Measurements from ENCODE around the gene ACTRT3. TPM values are rescaled to one million over a fixed set of nuclear protein-coding genes. Genes with fewer than 3 reads are reported as not detected.

The ACTRT3 gene
- total and polyA plus RNA-seq, 2 donors (not counting 3 experiments of a cell fraction or from before 2014, with no cell fraction given): 2.6 to 3.3 TPM

DNA sequence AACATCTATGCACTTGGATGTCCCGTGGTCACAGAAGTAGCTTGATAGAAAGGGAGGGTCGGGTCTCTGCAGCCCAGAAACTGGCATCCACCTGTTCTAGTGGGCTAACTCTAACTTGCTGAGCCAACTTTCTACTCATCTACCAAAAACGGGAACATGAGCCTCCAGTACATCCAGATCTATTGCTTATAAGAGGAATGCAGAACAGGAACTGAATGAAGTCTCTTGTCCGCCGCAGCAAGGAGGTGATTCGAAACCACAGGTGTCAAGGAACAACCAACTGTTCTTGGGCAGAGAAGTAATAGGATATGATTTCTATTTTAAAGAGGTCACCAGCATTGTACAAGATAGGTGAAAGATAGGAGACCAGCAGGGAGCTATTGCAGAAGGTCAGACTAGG is 22.4 kb downstream of the ACTRT3 start:
- TF ChIP-seq GATA2 (IDR thresholded peaks at IDR 0.05; ENCODE audit: insufficient read depth, insufficient read length, low read depth, low read length) (no peak), POLR2A (IDR thresholded peaks at IDR 0.05; ENCODE audit: low read depth, low read length) (no peak), FOS (IDR thresholded peaks at IDR 0.05; ENCODE audit: borderline replicate concordance, insufficient read depth, low read length) (no peak), MYC (IDR thresholded peaks at IDR 0.05; ENCODE audit: low read depth, low read length) (no peak), POLR2AphosphoS5 (IDR thresholded peaks at IDR 0.05; ENCODE audit: insufficient read depth, low read depth, low read length) (no peak), EZH2 (IDR thresholded peaks at IDR 0.05; ENCODE audit: borderline replicate concordance, low read depth, low read length, severe bottlenecking) (no peak), JUN (IDR thresholded peaks at IDR 0.05; ENCODE audit: borderline replicate concordance, insufficient read depth, insufficient read length, low read depth) (no peak)
- TF ChIP-seq, protein P1, sequence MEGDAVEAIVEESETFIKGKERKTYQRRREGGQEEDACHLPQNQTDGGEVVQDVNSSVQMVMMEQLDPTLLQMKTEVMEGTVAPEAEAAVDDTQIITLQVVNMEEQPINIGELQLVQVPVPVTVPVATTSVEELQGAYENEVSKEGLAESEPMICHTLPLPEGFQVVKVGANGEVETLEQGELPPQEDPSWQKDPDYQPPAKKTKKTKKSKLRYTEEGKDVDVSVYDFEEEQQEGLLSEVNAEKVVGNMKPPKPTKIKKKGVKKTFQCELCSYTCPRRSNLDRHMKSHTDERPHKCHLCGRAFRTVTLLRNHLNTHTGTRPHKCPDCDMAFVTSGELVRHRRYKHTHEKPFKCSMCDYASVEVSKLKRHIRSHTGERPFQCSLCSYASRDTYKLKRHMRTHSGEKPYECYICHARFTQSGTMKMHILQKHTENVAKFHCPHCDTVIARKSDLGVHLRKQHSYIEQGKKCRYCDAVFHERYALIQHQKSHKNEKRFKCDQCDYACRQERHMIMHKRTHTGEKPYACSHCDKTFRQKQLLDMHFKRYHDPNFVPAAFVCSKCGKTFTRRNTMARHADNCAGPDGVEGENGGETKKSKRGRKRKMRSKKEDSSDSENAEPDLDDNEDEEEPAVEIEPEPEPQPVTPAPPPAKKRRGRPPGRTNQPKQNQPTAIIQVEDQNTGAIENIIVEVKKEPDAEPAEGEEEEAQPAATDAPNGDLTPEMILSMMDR (IDR thresholded peaks at IDR 0.05; ENCODE audit: extremely low read depth in 1 of 2, insufficient read depth in 1 of 2, low read depth in 1 of 2, low read length in 2 of 2): no peak
- TF ChIP-seq, protein P2, sequence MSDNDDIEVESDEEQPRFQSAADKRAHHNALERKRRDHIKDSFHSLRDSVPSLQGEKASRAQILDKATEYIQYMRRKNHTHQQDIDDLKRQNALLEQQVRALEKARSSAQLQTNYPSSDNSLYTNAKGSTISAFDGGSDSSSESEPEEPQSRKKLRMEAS (IDR thresholded peaks at IDR 0.05; ENCODE audit: insufficient read depth, insufficient read length): no peak
- dilution Hi-C loops (cut with MboI; ENCODE audit: extremely low pct_ligation_motif_present, low sequenced_read_pairs) (no loop called here), intact Hi-C loops (cut with micrococcal nuclease) (no loop called here)
- ChIA-PET CTCF (interaction anchor here (1.2 to 6.9 kb wide), 3 partner anchors 77 to 1535 kb away, joined by 4 to 97 read pairs (median 26); no protein-coding TSS in a partner anchor), POLR2A (no interaction called here)
- H3K4me3 ChIP-seq (replicated peaks in 1 of 3; ENCODE audit: insufficient read depth in 1 of 3, low read depth in 1 of 3, low read length in 3 of 3): no peak overlapping the region
- FAIRE-seq (no peak), DNase-seq (ENCODE audit: low read depth, low spot score) (no peak)
- H3K79me2 ChIP-seq (ENCODE audit: control insufficient read depth, insufficient read depth, low read length): no peaks in the 10 kb centered on the region
- no peaks in the 10 kb centered on the region for H3K36me3 ChIP-seq (ENCODE audit: control insufficient read depth in 2 of 2, extremely low read depth in 1 of 2, insufficient read depth in 2 of 2, low read length in 2 of 2)
- H3K4me1 ChIP-seq (ENCODE audit: control insufficient read depth, extremely low read depth, insufficient read depth, low read length): no peaks in the 10 kb centered on the region
- no TSS peak for BruUV-seq (replicated peaks)
- H3K4me2 ChIP-seq (ENCODE audit: insufficient read depth, low read length): no peak overlapping the region
- H3K9me3 ChIP-seq (replicated peaks; ENCODE audit: control insufficient read depth, insufficient read depth, low read length): no peaks in the 10 kb centered on the region
- H2AFZ ChIP-seq (ENCODE audit: low read depth, low read length): no peak overlapping the region
- H3K27me3 ChIP-seq (ENCODE audit: control insufficient read depth in 2 of 2, insufficient read depth in 2 of 2, low read length in 2 of 2): peaks cover 3 to 16% of the 10 kb centered on the region in 2 experiments
- H3K9ac ChIP-seq (replicated peaks; ENCODE audit: extremely low read depth, insufficient read depth, low read length): no peak overlapping the region
- H3K27ac ChIP-seq (ENCODE audit: insufficient read depth, low read depth, low read length): no peak overlapping the region
- H4K20me1 ChIP-seq (replicated peaks; ENCODE audit: control insufficient read depth, extremely low read depth, insufficient read depth, low read length): no peaks in the 10 kb centered on the region
- no peaks in the 10 kb centered on the region for H3K9me1 ChIP-seq (replicated peaks; ENCODE audit: control insufficient read depth, extremely low read depth, insufficient read depth, low read length)
